Measurements from ENCODE around the gene RABGAP1L.
A peak's percentile ranks its signal among the peaks of the same experiment; 100 is the strongest.
"Not testable (repeated sequence)": the region's sequence is repeated elsewhere in the genome, so short reads cannot be mapped to it uniquely, and the experiment has no call there.

RABGAP1L gene

GRCh38 chr1:174238845-174239501, 79.7 kb downstream of the RABGAP1L start:
- not testable (repeated sequence) for DNase-seq (ENCODE audit: low spot score)

- no peak for DNase-seq (ENCODE audit: low spot score)
Observed at GRCh38 chr1:174239541-174239940, 80.2 kb downstream of the RABGAP1L start.

GRCh38 chr1:174242856-174243255, 83.5 kb downstream of the RABGAP1L start:
- no peak for DNase-seq (ENCODE audit: low spot score)

- no peak for DNase-seq (ENCODE audit: low spot score)
Observed at GRCh38 chr1:174243451-174244000, 84.2 kb downstream of the RABGAP1L start.

- DNase-seq (ENCODE audit: low spot score), result no peak
Observed at GRCh38 chr1:174244017-174244416, 84.7 kb downstream of the RABGAP1L start.

DNA sequence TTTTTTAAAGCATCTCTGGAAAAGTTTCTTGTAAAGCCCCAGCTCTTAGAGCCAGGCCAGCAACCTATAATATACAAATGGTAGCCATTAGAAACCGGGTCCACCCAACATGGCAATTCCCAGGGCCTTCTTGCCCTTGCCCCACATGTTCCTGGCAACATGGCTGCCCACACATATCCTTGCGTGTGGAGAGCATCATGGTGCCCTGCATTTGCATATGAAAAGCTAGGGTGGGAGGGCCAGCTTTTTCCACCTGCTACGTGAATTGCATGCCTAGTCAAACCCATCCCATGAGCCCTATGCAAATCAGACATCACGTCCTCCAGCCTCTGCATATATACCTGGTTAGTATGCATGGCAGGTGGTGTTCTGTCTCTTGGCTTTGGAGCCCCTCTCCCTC, 88.2 kb downstream of the RABGAP1L start:
- DNase-seq (ENCODE audit: low spot score), result no peak

GRCh38 chr1:174248041-174248440, 88.7 kb downstream of the RABGAP1L start:
- no peak for DNase-seq (ENCODE audit: low spot score)

DNA sequence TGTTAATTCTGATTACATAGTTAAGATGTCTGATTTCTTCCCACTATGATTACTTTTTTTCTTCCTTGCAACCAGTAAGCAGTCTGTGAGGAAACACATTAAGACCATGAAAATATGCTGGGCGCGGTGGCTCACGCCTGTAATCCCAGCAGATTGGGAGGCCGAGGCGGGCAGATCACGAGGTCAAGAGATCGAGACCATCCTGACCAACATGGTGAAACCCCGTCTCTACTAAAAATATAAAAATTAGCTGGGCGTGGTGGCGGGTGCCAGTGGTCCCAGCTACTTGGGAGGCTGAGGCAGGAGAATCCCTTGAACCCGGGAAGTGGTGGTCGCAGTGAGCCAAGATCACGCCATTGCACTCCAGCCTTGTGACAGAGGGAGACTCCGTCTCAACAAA, 97.1 kb downstream of the RABGAP1L start:
- DNase-seq (ENCODE audit: low spot score), result not testable (repeated sequence)

DNA sequence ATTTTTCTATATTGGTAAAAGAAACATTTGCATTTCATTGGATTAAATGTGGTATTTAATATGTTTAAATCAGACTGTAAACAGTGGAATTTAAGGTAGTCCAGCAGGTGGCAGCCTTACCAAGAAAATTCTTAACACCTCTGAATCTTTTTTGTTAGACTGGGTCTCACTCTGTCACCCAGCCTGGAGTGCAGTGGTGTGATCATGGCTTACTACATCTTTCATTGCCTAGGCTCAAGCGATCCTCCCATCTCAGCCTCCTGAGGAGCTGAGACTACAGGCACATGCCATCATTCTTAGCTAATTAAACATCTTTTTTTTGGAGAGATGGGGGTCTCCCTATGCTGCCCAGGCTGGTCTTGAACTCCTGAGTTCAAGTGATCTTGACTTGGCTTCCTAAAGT, 98.8 kb downstream of the RABGAP1L start:
- DNase-seq (ENCODE audit: low spot score), result peak; percentile 59

DNA sequence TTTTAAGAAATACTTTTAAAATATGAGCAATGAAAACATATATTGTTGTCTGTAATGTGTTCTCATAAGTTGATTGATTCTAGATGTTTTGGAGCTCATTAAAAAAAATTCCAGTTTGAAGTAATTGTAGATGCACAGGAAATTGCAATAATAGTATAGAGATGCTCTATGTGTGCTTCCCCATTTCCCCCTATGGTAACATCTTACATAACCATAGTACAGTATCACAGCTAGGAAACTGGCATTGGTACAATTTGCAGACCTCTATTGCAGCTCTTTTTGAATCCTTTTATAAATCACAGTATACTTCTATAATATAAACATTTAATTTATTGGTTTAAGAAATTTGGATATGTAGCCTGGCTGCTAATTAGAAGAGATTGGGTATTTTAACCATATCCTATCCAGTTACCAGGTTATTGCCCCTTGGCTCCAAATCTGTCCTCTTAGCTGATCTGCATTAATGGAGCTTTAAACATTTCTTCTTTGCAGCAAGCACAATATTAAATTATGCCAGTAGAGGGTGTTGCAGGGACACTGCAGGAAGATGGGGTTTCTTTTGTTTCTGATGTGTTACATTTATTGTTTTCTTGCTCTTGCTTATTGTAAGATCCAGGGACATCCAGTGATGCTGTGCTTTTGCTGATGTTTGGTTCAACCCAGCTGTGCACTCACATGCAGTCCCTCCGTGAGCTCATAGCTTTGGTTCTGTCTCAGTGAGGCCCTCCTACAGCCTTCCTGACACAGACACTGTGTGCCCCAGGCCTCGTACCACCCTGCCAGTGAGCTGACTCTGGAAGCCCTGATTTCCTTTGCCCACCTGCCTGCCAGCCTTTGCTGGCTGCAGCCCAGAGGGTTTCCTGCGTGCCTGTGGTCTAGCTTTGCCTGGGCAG, 103.3 kb downstream of the RABGAP1L start:
- DNase-seq (ENCODE audit: low spot score), result peak; percentile 54

DNA sequence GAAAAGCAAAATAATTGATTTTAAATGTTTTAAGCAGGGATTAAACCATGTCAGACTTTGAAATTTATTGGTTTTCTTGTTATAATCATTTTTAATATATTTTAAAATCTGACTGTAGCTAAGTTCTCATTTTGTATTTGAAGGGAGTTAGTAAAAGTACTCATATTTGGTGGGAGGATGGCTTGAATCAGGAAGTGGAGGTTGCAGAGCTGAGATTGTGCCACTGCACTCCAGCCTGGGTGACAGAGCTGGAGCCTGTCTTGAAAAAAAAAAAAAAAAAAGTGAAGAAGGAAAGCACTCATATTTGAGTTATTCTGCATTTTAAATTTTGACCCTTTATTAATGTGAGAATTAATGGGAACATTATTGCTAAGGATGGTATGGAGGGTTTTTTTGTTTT, 106.0 kb downstream of the RABGAP1L start:
- no peak for DNase-seq (ENCODE audit: low spot score)

- DNase-seq (ENCODE audit: low spot score), result no peak
Observed at GRCh38 chr1:174266476-174266875, 107.2 kb downstream of the RABGAP1L start.

DNA sequence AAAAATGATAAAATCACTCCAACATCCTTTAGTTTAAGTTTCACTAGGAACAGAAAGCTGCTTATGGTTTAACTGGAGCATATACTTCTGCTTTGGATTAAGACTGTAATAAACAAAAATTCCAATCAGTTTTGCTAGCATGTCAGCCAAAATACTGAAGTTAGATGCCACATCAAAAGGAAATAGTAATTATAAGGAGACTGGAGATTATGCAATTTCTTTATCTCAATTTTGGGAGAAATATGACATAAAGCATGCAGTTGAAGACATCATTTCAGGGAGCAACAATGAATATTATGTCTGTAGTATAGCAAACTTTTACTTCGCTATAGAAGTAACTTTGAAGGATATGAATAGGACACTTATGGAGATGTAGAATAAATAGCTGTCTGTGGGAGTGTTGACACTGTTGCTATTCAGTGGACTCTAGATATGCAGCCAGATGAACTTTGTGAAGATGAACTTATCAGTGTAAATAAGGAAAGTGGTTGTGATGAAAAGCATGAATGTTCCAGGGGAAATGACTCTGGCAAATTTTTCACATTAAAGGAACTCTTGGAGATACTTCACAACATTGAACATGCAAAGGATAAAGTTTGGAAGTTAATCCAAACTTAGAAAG, 107.8 kb downstream of the RABGAP1L start:
- no peak for DNase-seq (ENCODE audit: low spot score)

GRCh38 chr1:174269989-174270651, 110.8 kb downstream of the RABGAP1L start:
- no peak for DNase-seq (ENCODE audit: low spot score)

DNA sequence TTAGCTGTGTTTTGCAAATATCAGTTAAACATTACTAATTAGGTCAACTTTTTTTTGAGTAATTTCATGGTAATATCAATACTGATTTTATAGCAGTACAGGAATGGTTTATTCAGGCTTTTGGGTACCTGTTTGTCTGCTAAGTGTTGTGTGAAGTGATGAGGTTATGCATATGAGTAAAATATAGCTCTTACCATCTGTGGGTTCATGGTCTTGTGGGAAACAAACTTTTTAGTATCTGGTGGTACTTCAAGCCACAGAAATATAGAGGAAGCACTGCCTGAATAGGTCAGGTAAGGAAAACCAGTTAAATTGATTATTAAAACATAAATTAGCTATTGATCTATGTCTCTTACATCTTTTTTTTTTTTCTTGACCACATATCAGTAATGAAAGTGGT, 113.9 kb downstream of the RABGAP1L start:
- no peak for DNase-seq (ENCODE audit: low spot score)

GRCh38 chr1:174273776-174274175, 114.5 kb downstream of the RABGAP1L start:
- DNase-seq (ENCODE audit: low spot score), result no peak

GRCh38 chr1:174274452-174274851, 115.1 kb downstream of the RABGAP1L start:
- DNase-seq (ENCODE audit: low spot score), result no peak

DNA sequence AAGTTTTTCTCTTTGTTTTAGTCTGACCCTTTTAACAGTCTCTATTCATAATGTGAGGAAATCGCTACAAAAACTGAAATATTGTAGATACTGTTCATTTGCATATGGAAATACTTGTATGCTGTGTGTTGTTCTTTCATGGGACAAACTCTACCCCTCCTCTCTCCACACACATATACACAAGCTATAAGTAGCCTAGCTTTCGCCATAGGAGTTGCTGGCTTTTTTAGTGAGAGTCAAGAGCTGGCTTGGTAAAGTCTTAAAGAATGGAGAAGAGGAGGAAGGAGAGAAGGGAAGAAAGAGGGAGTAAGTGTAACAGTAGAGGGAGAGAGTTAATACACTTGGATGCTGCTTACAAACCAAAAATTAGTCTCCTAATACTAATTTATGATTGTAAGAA, 115.6 kb downstream of the RABGAP1L start:
- DNase-seq (ENCODE audit: low spot score), result no peak

GRCh38 chr1:174276087-174276486, 116.8 kb downstream of the RABGAP1L start:
- DNase-seq (ENCODE audit: low spot score), result peak; percentile 40

DNA sequence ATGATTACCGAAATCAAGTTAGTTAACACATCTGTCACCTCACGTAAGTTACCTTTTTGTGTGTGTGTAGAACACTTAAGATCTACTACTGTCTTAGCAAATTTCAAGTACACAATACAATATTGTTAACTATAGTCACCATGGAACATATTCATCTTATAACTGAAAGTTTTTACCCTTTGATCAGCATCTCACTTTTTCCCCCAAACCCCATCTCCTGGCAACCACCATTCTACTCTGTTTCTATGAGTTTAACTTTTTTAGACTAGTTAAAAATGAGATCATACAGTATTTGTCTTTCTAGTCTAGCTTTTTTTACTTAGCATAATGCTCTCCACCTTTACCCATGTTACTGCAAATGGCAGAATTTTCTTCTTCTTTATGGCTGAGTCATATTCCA, 124.7 kb downstream of the RABGAP1L start:
- DNase-seq (ENCODE audit: low spot score), result no peak

GRCh38 chr1:174286042-174286441, 126.7 kb downstream of the RABGAP1L start:
- no peak for DNase-seq (ENCODE audit: low spot score)
